Subcutaneous abdominal adipose tissue (tissue), 5 donors: Measurements from ENCODE around the gene FYN.
"Not testable (repeated sequence)": the region's sequence is repeated elsewhere in the genome, so short reads cannot be mapped to it uniquely, and the experiment has no call there.

Source experiments
- H3K27ac ChIP-seq: one replicate; pipeline ENCODE4 v1.7.0; 2013; ENCODE audit warnings: low read depth, mild to moderate bottlenecking, inconsistent platforms, low read length, moderate library complexity
- H3K27me3 ChIP-seq, 5 donors: one replicate each; pipeline ENCODE4 v1.7.0; 2013; ENCODE audit warnings: low read length in 5 of 5, inconsistent platforms in 1 of 5; ENCODE audit not compliant: control insufficient read depth in 5 of 5, insufficient read depth in 4 of 5
- H3K36me3 ChIP-seq, 5 donors: one replicate each; pipeline ENCODE4 v1.7.0; 2013; ENCODE audit warnings: low read length in 5 of 5; ENCODE audit not compliant: control insufficient read depth in 5 of 5, insufficient read depth in 5 of 5
- H3K4me1 ChIP-seq, 5 donors: one replicate each; pipeline ENCODE4 v1.7.0; 2013; ENCODE audit warnings: low read length in 5 of 5, mild to moderate bottlenecking in 3 of 5, moderate library complexity in 1 of 5; ENCODE audit not compliant: control insufficient read depth in 5 of 5, insufficient read depth in 5 of 5
- H3K4me3 ChIP-seq, 5 donors: one replicate each; pipeline ENCODE4 v1.7.0; 2013; ENCODE audit warnings: low read length in 5 of 5, low read depth in 1 of 5
- H3K9ac ChIP-seq, 5 donors: one replicate each; pipeline ENCODE4 v1.7.0; 2013; ENCODE audit warnings: low read length in 5 of 5, mild to moderate bottlenecking in 4 of 5, moderate library complexity in 3 of 5
- H3K9me3 ChIP-seq, 5 donors: one replicate each; pipeline ENCODE4 v1.7.0; 2013; ENCODE audit warnings: low read length in 5 of 5; ENCODE audit not compliant: control insufficient read depth in 5 of 5
- donor health status: healthy.
- donor health status: healthy.
- donor health status: healthy.
- donor health status: healthy.
- donor health status: healthy.

Gene FYN

GRCh38 chr6:111788379-111789276 lies 84.6 kb downstream of the FYN start:
- H3K27ac ChIP-seq, result peak overlapping the region; percentile 66
- no peaks in the 10 kb centered on the region for H3K27me3 ChIP-seq
- H3K36me3 ChIP-seq, result peaks cover 0 to 3% (median 0%) of the 10 kb centered on the region in 5 donors
- H3K4me1 ChIP-seq, result peaks cover 0 to 51% (median 44%) of the 10 kb centered on the region in 5 donors
- H3K4me3 ChIP-seq, result no peak overlapping the region
- no peaks in the 10 kb centered on the region for H3K9me3 ChIP-seq
- peak overlapping the region in 1 of 5 donors; percentile 12 for H3K9ac ChIP-seq

- not testable (repeated sequence) for H3K27me3 ChIP-seq, H3K9ac ChIP-seq, H3K4me3 ChIP-seq, H3K27ac ChIP-seq, H3K9me3 ChIP-seq, H3K36me3 ChIP-seq
- peaks cover 0 to 52% (median 38%) of the 10 kb centered on the region in 5 donors for H3K4me1 ChIP-seq
Measured at GRCh38 chr6:111786151-111786550, 87.1 kb downstream of the FYN start.

GRCh38 chr6:111784433-111784832 lies 88.8 kb downstream of the FYN start:
- H3K27me3 ChIP-seq, result no peaks in the 10 kb centered on the region
- peaks cover 0 to 48% (median 23%) of the 10 kb centered on the region in 5 donors for H3K4me1 ChIP-seq
- H3K36me3 ChIP-seq, result peaks cover 0 to 3% (median 0%) of the 10 kb centered on the region in 5 donors
- no peak overlapping the region for H3K4me3 ChIP-seq
- H3K27ac ChIP-seq, result peak overlapping the region; percentile 19
- no peaks in the 10 kb centered on the region for H3K9me3 ChIP-seq
- H3K9ac ChIP-seq, result no peak overlapping the region

DNA sequence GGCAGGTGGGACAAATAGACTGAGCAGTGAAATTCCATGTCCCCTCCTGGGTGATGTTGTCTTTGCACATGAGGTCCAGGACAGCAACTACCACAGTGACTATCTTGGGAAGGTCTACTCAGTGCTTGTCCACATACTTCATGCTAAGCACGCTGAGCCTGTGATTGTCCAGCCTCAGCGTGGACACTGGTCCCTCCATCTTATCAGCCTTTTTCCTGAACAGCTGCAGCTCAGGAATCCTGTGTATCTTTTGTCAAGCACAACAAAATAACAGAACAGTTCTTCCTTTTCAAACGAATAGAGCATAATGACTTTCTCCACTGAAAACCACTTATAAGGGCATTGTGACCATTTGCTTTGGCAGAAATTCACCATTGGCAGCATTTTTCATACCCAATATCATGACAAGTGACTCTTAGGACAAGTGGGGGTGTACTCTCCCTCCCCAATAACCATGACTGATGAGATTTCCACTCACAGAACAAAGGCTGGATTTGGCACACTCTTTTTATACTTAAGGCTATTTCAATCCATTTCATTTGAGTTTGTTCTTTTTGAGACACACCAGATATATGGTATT lies 90.3 kb downstream of the FYN start:
- no peak overlapping the region for H3K4me3 ChIP-seq
- H3K9ac ChIP-seq, result no peak overlapping the region
- peaks cover 0 to 5% (median 0%) of the 10 kb centered on the region in 5 donors for H3K36me3 ChIP-seq
- no peaks in the 10 kb centered on the region for H3K27me3 ChIP-seq
- H3K9me3 ChIP-seq, result no peaks in the 10 kb centered on the region
- H3K27ac ChIP-seq, result no peak overlapping the region
- peaks cover 0 to 36% (median 13%) of the 10 kb centered on the region in 5 donors for H3K4me1 ChIP-seq

GRCh38 chr6:111782192-111782809 lies 91.0 kb downstream of the FYN start:
- Histone ChIP-seq H3K36me3 (peaks cover 0 to 5% (median 0%) of the 10 kb centered on the region in 5 donors), H3K9me3 (no peaks in the 10 kb centered on the region), H3K27ac (no peak overlapping the region), H3K9ac (no peak overlapping the region), H3K4me1 (peaks cover 0 to 40% (median 18%) of the 10 kb centered on the region in 5 donors), H3K27me3 (no peaks in the 10 kb centered on the region), H3K4me3 (no peak overlapping the region)

DNA sequence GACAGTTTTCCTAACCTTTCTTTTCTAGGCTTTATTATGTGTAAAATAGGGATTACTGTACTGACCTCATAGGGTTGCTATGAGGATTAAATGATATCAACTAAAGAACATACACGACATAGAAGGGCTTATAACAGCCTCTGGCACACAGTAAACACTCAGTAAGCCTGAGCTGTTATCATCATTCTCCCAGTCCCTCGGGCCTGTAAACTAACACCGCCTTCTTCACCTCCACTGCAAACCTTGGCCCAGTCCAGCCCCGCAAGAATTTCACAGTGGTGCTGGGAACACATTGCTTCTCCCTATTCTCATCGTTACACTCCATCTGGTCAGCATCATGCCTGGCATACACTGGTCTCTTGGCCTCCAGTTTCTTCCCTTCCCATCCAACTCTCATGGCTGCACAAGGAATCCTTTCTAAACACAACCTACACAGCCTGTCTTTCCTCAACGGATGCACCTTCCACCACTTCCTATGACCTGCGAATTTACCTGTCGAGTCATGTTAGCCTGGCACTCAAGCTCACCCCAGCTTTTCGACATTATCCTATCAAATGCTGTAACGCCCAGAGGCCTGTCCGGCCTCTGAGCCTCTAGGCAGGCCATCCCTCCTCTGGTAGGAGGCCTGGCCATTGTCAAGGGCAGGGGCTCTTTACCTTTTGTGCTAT lies 92.1 kb downstream of the FYN start:
- no peak overlapping the region for H3K27ac ChIP-seq
- H3K4me1 ChIP-seq, result peaks cover 0 to 49% (median 25%) of the 10 kb centered on the region in 5 donors
- H3K4me3 ChIP-seq, result no peak overlapping the region
- peaks cover 0 to 5% (median 0%) of the 10 kb centered on the region in 5 donors for H3K36me3 ChIP-seq
- no peaks in the 10 kb centered on the region for H3K9me3 ChIP-seq
- H3K9ac ChIP-seq, result no peak overlapping the region
- H3K27me3 ChIP-seq, result no peaks in the 10 kb centered on the region

DNA sequence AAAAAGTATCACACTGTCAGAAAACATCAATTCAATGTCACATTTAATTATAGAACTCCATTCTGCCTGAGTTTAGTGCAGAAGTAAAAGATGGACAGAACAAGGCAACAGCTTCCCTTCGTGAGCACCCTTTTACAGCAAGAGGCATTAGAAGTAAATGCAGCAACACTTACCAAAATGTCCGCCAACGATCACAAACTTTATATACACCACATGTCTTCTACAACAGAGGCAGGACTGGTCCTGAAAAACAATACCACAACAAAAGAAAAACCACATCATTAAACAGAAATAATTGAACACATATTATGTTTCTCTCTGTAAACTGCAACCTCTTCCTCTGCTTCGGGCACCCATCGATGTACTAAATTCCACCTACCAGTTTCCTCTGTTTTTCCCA lies 92.9 kb downstream of the FYN start:
- Histone ChIP-seq H3K36me3 (peaks cover 0 to 5% (median 0%) of the 10 kb centered on the region in 5 donors), H3K27ac (no peak overlapping the region), H3K4me3 (no peak overlapping the region), H3K9ac (no peak overlapping the region), H3K4me1 (peaks cover 0 to 56% (median 30%) of the 10 kb centered on the region in 5 donors), H3K9me3 (no peaks in the 10 kb centered on the region), H3K27me3 (no peaks in the 10 kb centered on the region)

- Histone ChIP-seq H3K9me3 (no peaks in the 10 kb centered on the region), H3K9ac (no peak overlapping the region), H3K27me3 (no peaks in the 10 kb centered on the region), H3K36me3 (peaks cover 0 to 8% (median 0%) of the 10 kb centered on the region in 5 donors), H3K27ac (no peak overlapping the region), H3K4me3 (no peak overlapping the region), H3K4me1 (peaks cover 0 to 51% (median 30%) of the 10 kb centered on the region in 5 donors)
Measured at GRCh38 chr6:111779660-111780059, 93.6 kb downstream of the FYN start.

DNA sequence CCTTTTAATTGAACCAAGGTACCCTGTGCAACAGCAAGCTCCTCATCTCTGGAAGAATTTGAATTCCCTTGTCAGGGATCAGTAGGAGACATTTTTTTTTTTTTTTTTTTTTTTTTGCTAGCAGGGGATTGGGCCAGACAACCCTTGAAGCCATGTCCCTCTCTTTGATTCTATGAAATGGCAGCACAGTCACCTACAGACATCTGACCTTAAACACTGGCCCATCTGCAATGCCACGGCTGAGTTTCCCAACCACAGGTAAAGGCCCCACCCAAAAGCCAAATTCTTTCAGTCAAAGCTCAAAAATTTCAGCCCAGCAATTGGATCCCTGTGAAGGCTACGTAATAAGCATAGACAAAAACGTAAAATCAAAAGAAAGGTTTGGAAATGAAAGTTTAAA lies 94.2 kb downstream of the FYN start:
- Histone ChIP-seq H3K4me3 (no peak overlapping the region), H3K4me1 (peaks cover 0 to 45% (median 26%) of the 10 kb centered on the region in 5 donors), H3K9me3 (no peaks in the 10 kb centered on the region), H3K36me3 (peaks cover 0 to 8% (median 0%) of the 10 kb centered on the region in 5 donors), H3K27ac (no peak overlapping the region), H3K9ac (no peak overlapping the region), H3K27me3 (no peaks in the 10 kb centered on the region)
